HepG2 (cell line): ENCODE measurements around the gene CHMP1B. TPM values are rescaled to one million over a fixed set of nuclear protein-coding genes. Genes with fewer than 3 reads are reported as not detected.
A peak's percentile ranks its signal among the peaks of the same experiment; 100 is the strongest.

ENCODE experiments used
- HDAC1 ChIP-seq: sonication (generic); formaldehyde crosslinking; IDR thresholded peaks from 2 replicates; pipeline ENCODE4 v1.5.1; 2020; ENCODE audit warnings: mild to moderate bottlenecking, missing genetic modification reagents
- HNF4G ChIP-seq, 2 experiments: sonication (generic) in 1 of 2; formaldehyde crosslinking in 1 of 2; IDR thresholded peaks; 2 replicates each; pipeline versions ENCODE4 v1.4.0 to v1.6.1; 2011 to 2020; ENCODE audit warnings: borderline replicate concordance in 2 of 2, low read depth in 2 of 2, mild to moderate bottlenecking in 2 of 2, low read length in 1 of 2, missing genetic modification reagents in 1 of 2, moderate library complexity in 1 of 2
- KMT2A ChIP-seq: sonication (generic); formaldehyde crosslinking; IDR thresholded peaks from 2 replicates; pipeline ENCODE4 v1.4.0; 2020; ENCODE audit warnings: missing genetic modification reagents
- MXD4 ChIP-seq: IDR thresholded peaks from 2 replicates; pipeline ENCODE4 v1.6.1; 2016; ENCODE audit warnings: mild to moderate bottlenecking, missing biosample characterization, missing genetic modification reagents
- PAXIP1 ChIP-seq: sonication (generic); formaldehyde crosslinking; conservative IDR thresholded peaks from 2 replicates; pipeline ENCODE4 v1.4.0; 2020; ENCODE audit warnings: mild to moderate bottlenecking, missing genetic modification reagents, moderate library complexity
- RXRA ChIP-seq: sonication (generic); formaldehyde crosslinking; IDR thresholded peaks from 2 replicates; pipeline ENCODE4 v1.5.1; 2020; ENCODE audit warnings: missing genetic modification reagents
- SRY ChIP-seq: sonication (generic); formaldehyde crosslinking; IDR thresholded peaks from 2 replicates; pipeline ENCODE4 v1.8.0; 2022; ENCODE audit warnings: mild to moderate bottlenecking, missing genetic modification reagents
- ZFP36L2 ChIP-seq: sonication (generic); formaldehyde crosslinking; IDR thresholded peaks from 2 replicates; pipeline ENCODE4 v1.4.0; 2020; ENCODE audit warnings: missing genetic modification reagents
- ZHX2 ChIP-seq, 2 experiments: sonication (generic) in 1 of 2; formaldehyde crosslinking in 1 of 2; IDR thresholded peaks; 2 replicates each; pipeline versions ENCODE4 v1.6.1 to v1.9.0; 2014 to 2022; ENCODE audit warnings: antibody characterized with exemption in 1 of 2, borderline replicate concordance in 1 of 2, inconsistent platforms in 1 of 2, low read depth in 1 of 2, missing genetic modification reagents in 1 of 2
- ZNF225 ChIP-seq: sonication (generic); formaldehyde crosslinking; IDR thresholded peaks from 2 replicates; pipeline ENCODE4 v1.4.0; 2020; ENCODE audit warnings: mild to moderate bottlenecking, missing genetic modification reagents
- ZNF232 ChIP-seq: sonication (generic); formaldehyde crosslinking; IDR thresholded peaks from 2 replicates; pipeline ENCODE4 v1.4.0; 2020; ENCODE audit warnings: missing genetic modification reagents, borderline replicate concordance
- ZNF24 ChIP-seq: fragments of 450-650 bp; IDR thresholded peaks from 2 replicates; pipeline ENCODE4 v1.6.1; 2017; ENCODE audit warnings: antibody characterized with exemption, mild to moderate bottlenecking
- ZNF274 ChIP-seq: sonication (generic); formaldehyde crosslinking; IDR thresholded peaks from 2 replicates; pipeline ENCODE4 v1.5.1; 2020; ENCODE audit warnings: mild to moderate bottlenecking, missing genetic modification reagents
- ZNF431 ChIP-seq: sonication (generic); formaldehyde crosslinking; IDR thresholded peaks from 2 replicates; pipeline ENCODE4 v1.9.0; 2022; ENCODE audit warnings: missing genetic modification reagents, low read depth, mild to moderate bottlenecking, borderline replicate concordance
- ZNF451 ChIP-seq: sonication (generic); formaldehyde crosslinking; IDR thresholded peaks from 2 replicates; pipeline ENCODE4 v1.5.0; 2020; ENCODE audit warnings: mild to moderate bottlenecking, missing genetic modification reagents
- ZNF605 ChIP-seq: sonication (generic); formaldehyde crosslinking; IDR thresholded peaks from 2 replicates; pipeline ENCODE4 v1.8.0; 2022; ENCODE audit warnings: mild to moderate bottlenecking, missing genetic modification reagents
- ZNF7 ChIP-seq: IDR thresholded peaks from 2 replicates; pipeline ENCODE4 v1.6.1; 2016; ENCODE audit warnings: missing biosample characterization, missing genetic modification reagents
- polyA plus RNA-seq, 8 experiments: library from polyadenylated mRNA; depleted of rRNA in 3 of 8; stranded (reverse) in 7 of 8; unstranded in 1 of 8; fragments of >200 nt; fragmentation: Illumina TruSeq in 4 of 8; extraction: Trizol in 4 of 8; gene quantifications; 2 replicates each; pipeline versions ENCODE4 v1.2.1 to v1.2.3, GENCODE V29; 2011 to 2016; ENCODE audit warnings: low read depth in 4 of 8, missing spikeins in 1 of 8, mixed read lengths in 1 of 8; ENCODE audit not compliant: insufficient read depth in 1 of 8
- total RNA-seq, 5 experiments: library from RNA; depleted of rRNA; stranded (reverse); fragments of >200 nt; fragmentation: Illumina TruSeq; extraction: Trizol; gene quantifications; 2 replicates each; pipeline ENCODE4 v1.2.3, GENCODE V29; 2016; ENCODE audit warnings: low read depth in 1 of 5

The CHMP1B gene
- total and polyA plus RNA-seq, 2 of the 13 experiments (the other 11 are each of a cell fraction or from before 2014, with no cell fraction given): 18.8 to 20.2 TPM

- TF ChIP-seq ZNF451 (CRISPR knock-in tag) (no peak), HNF4G (IDR thresholded peaks at IDR 0.05; ENCODE audit: borderline replicate concordance, low read depth, low read length) (no peak; the same call in 1 of the 2 replicates), HNF4G (CRISPR knock-in tag; IDR thresholded peaks at IDR 0.05; ENCODE audit: borderline replicate concordance, low read depth) (peak; percentile 44; the same call in 1 of the 2 replicates), ZNF605 (CRISPR knock-in tag) (no peak), MXD4 (CRISPR knock-in tag) (peak; percentile 39; the same call in 1 of the 2 replicates), KMT2A (CRISPR knock-in tag) (peak; percentile 95), ZNF431 (CRISPR knock-in tag) (peak; percentile 80), ZNF7 (CRISPR knock-in tag) (no peak), ZHX2 (IDR thresholded peaks at IDR 0.05; ENCODE audit: low read depth) (peak; percentile 89), ZHX2 (CRISPR knock-in tag; IDR thresholded peaks at IDR 0.05; ENCODE audit: borderline replicate concordance) (no peak; the same call in 1 of the 2 replicates), SRY (CRISPR knock-in tag) (no peak), ZNF225 (CRISPR knock-in tag) (0 out of 2 replicates have a peak, but pooled peaks have one; percentile 48), ZNF232 (CRISPR knock-in tag) (peak; percentile 57; the same call in 1 of the 2 replicates), RXRA (peak; percentile 51), ZNF24 (no peak), ZFP36L2 (CRISPR knock-in tag) (no peak), PAXIP1 (CRISPR knock-in tag) (peak; percentile 48), ZNF274 (CRISPR knock-in tag) (no peak; the same call in 1 of the 2 replicates), HDAC1 (CRISPR knock-in tag) (peak; percentile 99)
These were observed at the start of gene CHMP1B (continued) for GRCh38 chr18:11851146-11851805.
